ENCODE results near the gene ZNF558.
A peak's percentile ranks its signal among the peaks of the same experiment; 100 is the strongest.

Gene ZNF558

DNA sequence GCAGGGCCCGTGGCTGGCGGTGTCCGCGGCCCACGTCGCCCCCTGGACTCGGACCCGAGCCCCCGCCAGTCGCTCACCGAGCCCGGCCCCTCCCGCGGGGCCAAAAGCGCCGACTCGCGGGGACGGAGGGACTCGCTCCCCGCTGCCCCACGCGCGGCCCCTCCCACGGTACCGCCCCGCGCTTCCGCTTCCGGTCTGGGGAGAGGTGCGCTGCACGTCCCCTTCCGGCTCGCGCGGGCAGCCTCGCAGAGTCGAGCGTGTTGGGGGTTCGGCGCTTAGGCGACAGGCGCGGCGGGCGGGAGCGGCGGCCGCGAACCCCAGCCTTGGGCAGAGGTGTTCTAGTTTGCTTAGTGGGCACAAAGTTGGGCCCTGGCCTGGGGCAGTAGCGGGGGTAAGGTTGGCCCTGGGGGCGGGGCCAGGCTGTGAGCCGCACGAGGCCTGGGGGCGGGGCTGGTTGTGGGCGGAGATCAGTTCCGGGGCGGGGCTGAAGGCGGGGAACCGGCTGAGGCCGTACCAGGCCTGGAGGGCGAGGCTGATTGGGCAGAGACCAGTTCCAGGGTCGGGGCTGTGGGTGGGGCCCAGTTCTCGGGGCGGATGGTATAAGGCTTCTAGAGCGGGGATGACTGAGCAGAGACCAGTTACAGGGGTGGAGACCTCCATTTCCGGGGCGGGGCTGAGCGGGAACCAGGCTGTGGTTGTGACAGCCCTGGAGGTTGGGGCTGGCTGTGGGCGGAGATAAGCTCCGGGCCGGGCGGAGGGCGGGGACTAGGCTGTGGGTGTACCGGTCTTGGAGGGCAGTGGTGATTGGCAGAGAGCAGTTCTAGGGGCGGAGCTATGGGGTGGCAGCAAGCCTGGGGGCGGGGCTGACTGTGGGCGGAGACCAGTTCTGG, at the start of gene ZNF558, which contains the start of gene MBD3L1:
ZNF558 (minus strand) TSS at position 173 of the 890 bp plus-strand sequence. CDS start 9,645 bp downstream, outside the sequence.
MBD3L1 (plus strand) TSS at position 246 of the 890 bp plus-strand sequence. CDS start 10,302 bp downstream, outside the sequence.
- H3K9me3 Mint-ChIP-seq = peaks cover 15% of the 10 kb centered on the region
- peak within 1 kb of the TSS; percentile 92 to 98 (median 98) for H3K27ac Mint-ChIP-seq
- H3K36me3 Mint-ChIP-seq (ENCODE audit: low read depth) = peaks cover 42% of the 10 kb centered on the region
- H3K4me3 Mint-ChIP-seq = peak within 1 kb of the TSS; percentile 85 to 93 (median 88)
- TF ChIP-seq, protein P1, sequence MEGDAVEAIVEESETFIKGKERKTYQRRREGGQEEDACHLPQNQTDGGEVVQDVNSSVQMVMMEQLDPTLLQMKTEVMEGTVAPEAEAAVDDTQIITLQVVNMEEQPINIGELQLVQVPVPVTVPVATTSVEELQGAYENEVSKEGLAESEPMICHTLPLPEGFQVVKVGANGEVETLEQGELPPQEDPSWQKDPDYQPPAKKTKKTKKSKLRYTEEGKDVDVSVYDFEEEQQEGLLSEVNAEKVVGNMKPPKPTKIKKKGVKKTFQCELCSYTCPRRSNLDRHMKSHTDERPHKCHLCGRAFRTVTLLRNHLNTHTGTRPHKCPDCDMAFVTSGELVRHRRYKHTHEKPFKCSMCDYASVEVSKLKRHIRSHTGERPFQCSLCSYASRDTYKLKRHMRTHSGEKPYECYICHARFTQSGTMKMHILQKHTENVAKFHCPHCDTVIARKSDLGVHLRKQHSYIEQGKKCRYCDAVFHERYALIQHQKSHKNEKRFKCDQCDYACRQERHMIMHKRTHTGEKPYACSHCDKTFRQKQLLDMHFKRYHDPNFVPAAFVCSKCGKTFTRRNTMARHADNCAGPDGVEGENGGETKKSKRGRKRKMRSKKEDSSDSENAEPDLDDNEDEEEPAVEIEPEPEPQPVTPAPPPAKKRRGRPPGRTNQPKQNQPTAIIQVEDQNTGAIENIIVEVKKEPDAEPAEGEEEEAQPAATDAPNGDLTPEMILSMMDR (IDR thresholded peaks at IDR 0.05; ENCODE audit: unreplicated experiment in 3 of 3) = peak; percentile 15 to 25 (median 21)
- peaks cover 7% of the 10 kb centered on the region for H3K4me1 Mint-ChIP-seq
- H3K27me3 Mint-ChIP-seq (ENCODE audit: low read depth) = peaks cover 3% of the 10 kb centered on the region

DNA sequence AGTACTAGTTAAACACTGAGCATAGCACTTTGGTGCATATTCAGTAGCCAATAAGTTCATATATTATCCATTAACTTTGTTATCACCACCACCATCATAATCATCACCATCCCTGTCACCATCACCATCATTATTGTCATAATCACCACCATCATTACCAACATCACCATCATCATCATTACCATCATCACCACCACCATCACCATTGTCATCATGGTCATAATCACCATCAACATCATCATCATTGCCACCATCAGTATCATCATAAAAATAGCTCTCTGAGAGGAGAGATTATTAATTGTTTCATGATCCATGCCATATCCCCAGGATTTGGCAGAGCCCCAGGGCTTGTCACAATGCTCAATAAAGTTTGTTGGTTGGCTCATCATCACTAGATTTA, 49.4 kb upstream of the ZNF558 start:
- Mint-ChIP-seq H3K4me3 (no peak overlapping the region), H3K27me3 (ENCODE audit: low read depth) (no peaks in the 10 kb centered on the region), H3K36me3 (ENCODE audit: low read depth) (no peaks in the 10 kb centered on the region), H3K27ac (no peak overlapping the region), H3K9me3 (peaks cover 46% of the 10 kb centered on the region), H3K4me1 (no peaks in the 10 kb centered on the region)
- TF ChIP-seq, protein P1 (IDR thresholded peaks at IDR 0.05; ENCODE audit: unreplicated experiment in 3 of 3) = no peak

DNA sequence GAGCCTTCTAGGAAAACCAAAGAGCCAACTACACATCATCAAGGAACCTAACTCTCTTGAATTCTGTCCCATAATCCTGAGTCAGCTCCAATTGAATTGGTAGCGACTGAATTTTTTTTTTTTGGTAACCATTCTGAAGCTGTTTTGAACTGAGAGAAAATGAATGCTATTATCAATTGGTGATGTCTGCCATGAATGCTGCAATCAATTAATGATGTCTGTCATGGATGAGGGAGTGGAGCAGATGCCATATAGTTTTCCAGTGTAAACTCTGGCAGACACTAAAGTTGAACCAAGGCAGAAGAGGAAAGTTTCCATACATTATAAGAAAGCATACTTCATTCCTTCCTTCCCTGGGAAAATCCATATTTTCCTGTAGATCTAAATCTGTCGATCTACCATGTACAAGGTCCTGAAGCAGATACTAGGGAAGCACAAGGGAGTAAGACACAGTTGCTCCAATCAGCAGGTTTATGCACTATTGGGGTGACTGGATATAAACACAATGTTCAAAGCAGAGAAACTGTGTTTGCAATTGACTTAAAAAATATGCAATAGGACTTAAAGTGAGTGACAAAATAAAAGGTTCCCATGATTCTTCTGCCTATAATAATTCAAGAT, 48.9 kb upstream of the ZNF558 start:
- Mint-ChIP-seq H3K4me3 (no peak overlapping the region), H3K36me3 (ENCODE audit: low read depth) (no peaks in the 10 kb centered on the region), H3K9me3 (peaks cover 46% of the 10 kb centered on the region), H3K27ac (no peak overlapping the region), H3K27me3 (ENCODE audit: low read depth) (no peaks in the 10 kb centered on the region), H3K4me1 (no peaks in the 10 kb centered on the region)
- TF ChIP-seq, protein P1 (IDR thresholded peaks at IDR 0.05; ENCODE audit: unreplicated experiment in 3 of 3) = no peak

DNA sequence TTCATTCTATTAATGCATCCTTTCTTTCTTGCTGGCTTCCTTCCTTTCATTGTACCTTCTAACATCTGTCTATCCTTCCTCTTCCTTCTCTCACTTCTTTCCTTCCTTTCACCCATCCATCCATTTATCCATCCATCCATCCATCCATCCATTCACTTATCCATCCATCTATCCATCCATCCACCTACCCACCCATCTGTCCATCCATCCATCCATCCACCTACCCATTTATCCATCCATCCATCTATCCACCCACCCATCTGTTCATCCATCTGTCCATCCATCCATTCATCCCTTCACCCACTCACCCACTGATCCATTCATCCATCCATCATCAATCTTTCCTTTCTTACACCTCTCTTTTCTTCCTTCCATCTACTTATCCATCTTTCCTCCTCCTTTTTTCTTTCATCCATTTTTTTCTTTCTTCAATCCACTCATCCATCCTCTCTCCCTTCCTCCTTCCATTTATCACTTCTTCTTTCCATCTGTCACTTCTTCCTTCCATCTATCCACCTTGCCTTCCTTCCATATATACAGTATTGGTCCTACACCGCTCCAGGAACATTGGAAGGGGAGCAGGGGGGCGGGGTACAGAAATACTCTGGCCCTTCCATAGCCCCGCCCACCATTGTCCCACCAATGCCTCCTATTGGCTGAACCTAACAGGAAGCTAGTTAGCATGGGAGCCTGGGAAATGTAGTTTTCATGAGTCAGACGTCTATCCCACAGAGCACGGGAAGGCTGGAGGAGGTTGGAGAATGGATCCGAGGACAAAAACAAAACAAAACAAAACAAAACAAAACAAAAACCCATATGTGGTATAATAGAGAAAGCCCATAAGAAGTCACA, 46.0 kb upstream of the ZNF558 start:
- Mint-ChIP-seq H3K36me3 (ENCODE audit: low read depth) (no peaks in the 10 kb centered on the region), H3K4me1 (no peaks in the 10 kb centered on the region), H3K27ac (no peak overlapping the region), H3K4me3 (no peak overlapping the region), H3K27me3 (ENCODE audit: low read depth) (peaks cover 2% of the 10 kb centered on the region), H3K9me3 (peaks cover 52% of the 10 kb centered on the region)
- TF ChIP-seq, protein P1 (IDR thresholded peaks at IDR 0.05; ENCODE audit: unreplicated experiment in 3 of 3) = no peak

- Mint-ChIP-seq H3K4me1 (no peaks in the 10 kb centered on the region), H3K9me3 (peaks cover 27% of the 10 kb centered on the region), H3K27ac (no peak overlapping the region), H3K4me3 (no peak overlapping the region), H3K36me3 (ENCODE audit: low read depth) (no peaks in the 10 kb centered on the region), H3K27me3 (ENCODE audit: low read depth) (no peaks in the 10 kb centered on the region)
- TF ChIP-seq, protein P1 (IDR thresholded peaks at IDR 0.05; ENCODE audit: unreplicated experiment in 3 of 3) = no peak
Observed at GRCh38 chr19:8866344-8866743, 34.2 kb upstream of the ZNF558 start.

All from nephron (organoid).